H1 (cell line): ENCODE measurements around the gene HMCN1. TPM values are rescaled to one million over a fixed set of nuclear protein-coding genes. Genes with fewer than 3 reads are reported as not detected.

Source experiments
- CHD2 ChIP-seq: IDR thresholded peaks from 2 replicates; pipeline ENCODE4 v1.6.1; 2012; ENCODE audit warnings: low read length, improper control_type of control experiment
- CHD7 ChIP-seq: fragments of 300-600 bp; sonication (generic); IDR thresholded peaks from 2 replicates; pipeline ENCODE4 v1.7.1; 2012; ENCODE audit warnings: low read length, moderate library complexity, mild to moderate bottlenecking, inconsistent platforms; ENCODE audit not compliant: insufficient replicate concordance
- CTCF ChIP-seq, 3 experiments: IDR thresholded peaks; 1 replicate in 2 of 3; 2 replicates in 1 of 3; pipeline versions ENCODE4 v1.5.1 to v1.6.1; 2011; ENCODE audit warnings: low read length in 3 of 3, mild to moderate bottlenecking in 3 of 3, inconsistent platforms in 2 of 3, low read depth in 1 of 3, moderate library complexity in 1 of 3; ENCODE audit not compliant: insufficient read depth in 1 of 3; ENCODE audit errors: control extremely low read depth in 1 of 3
- SIX5 ChIP-seq: IDR thresholded peaks from 2 replicates; pipeline ENCODE4 v1.6.1; 2011; ENCODE audit warnings: mild to moderate bottlenecking, low read depth, low read length
- USF2 ChIP-seq: IDR thresholded peaks from 2 replicates; pipeline ENCODE4 v1.6.1; 2011; ENCODE audit warnings: low read length, improper control_type of control experiment
- polyA plus RNA-seq, 7 experiments: library from polyadenylated mRNA; depleted of rRNA in 3 of 7; stranded (reverse) in 5 of 7; unstranded in 2 of 7; fragments of >200 nt in 5 of 7; fragments of 200-250 nt in 2 of 7; gene quantifications; 1 replicate in 5 of 7; 2 replicates in 1 of 7; 4 replicates in 1 of 7; pipeline versions ENCODE4 v1.2.1 to v1.2.3, GENCODE V29; 2011 to 2013; ENCODE audit warnings: missing spikeins in 2 of 7, mixed read lengths in 2 of 7
- total RNA-seq: library from RNA; stranded (reverse); fragmentation: NEBNext Ultra II Directional; extraction: Animal tissue kit (Norgen Biotek cat#: 25700); gene quantifications from 2 replicates; pipeline ENCODE4 v1.2.1, GENCODE V29; 2021

HMCN1 gene
- total and polyA plus RNA-seq, 2 of the 8 experiments (the other 6 are each of a cell fraction or from before 2014, with no cell fraction given) = 13.8 to 14.6 TPM

GRCh38 chr1:186215636-186216035 is 481.4 kb downstream of the HMCN1 start (continued):
- TF ChIP-seq CHD7 = no peak
- no peak for TF ChIP-seq SIX5
- no peak for TF ChIP-seq USF2
- TF ChIP-seq CTCF (IDR thresholded peaks at IDR 0.05; ENCODE audit: control extremely low read depth in 1 of 3, insufficient read depth in 1 of 3, low read depth in 1 of 3, low read length in 3 of 3) = no peak
- TF ChIP-seq CHD2 = no peak
- TF ChIP-seq, all 59 proteins: peak for 0
